ENCODE measurements around the gene NIPAL3.

GRCh38 chr1:24381256-24381655 is 34.3 kb upstream of the NIPAL3 start:
- TF ChIP-seq CTCF (IDR thresholded peaks at IDR 0.05; ENCODE audit: insufficient read depth, low read length, poor library complexity, severe bottlenecking) = no peak
- TF ChIP-seq EZH2phosphoT487 (conservative IDR thresholded peaks at IDR 0.05; ENCODE audit: low read length) = no peak

All from SU-DHL-6 (cell line).